Lung (tissue), 12 donors: Measurements from ENCODE around the gene TARBP2. TPM values are rescaled to one million over a fixed set of nuclear protein-coding genes. Genes with fewer than 3 reads are reported as not detected.

ENCODE experiments used
- ATAC-seq: fragments of 200-7000 bp; cut with Tn5 transposase; one replicate; pipeline ENCODE4 v1.9.1; 2020; ENCODE audit warnings: moderate number of reproducible peaks; ENCODE audit not compliant: insufficient read depth, low FRiP score
- DNase-seq, 3 donors: peaks; one replicate each; pipeline ENCODE4 v3.0.0-alpha.2; 2013 to 2017
- H3K27ac ChIP-seq, 2 donors: one replicate each; pipeline ENCODE4 v1.5.1; 2013; ENCODE audit warnings: mild to moderate bottlenecking in 2 of 2, moderate library complexity in 2 of 2, control low read depth in 1 of 2, inconsistent platforms in 1 of 2, low read depth in 1 of 2, low read length in 1 of 2
- H3K27me3 ChIP-seq, 3 donors: one replicate each; pipeline ENCODE4 v1.5.1; 2013; ENCODE audit warnings: low read length in 2 of 3; ENCODE audit not compliant: control insufficient read depth in 3 of 3, insufficient read depth in 3 of 3
- H3K36me3 ChIP-seq, 4 donors: one replicate each; pipeline ENCODE4 v1.5.1; 2013; ENCODE audit warnings: low read length in 4 of 4, mild to moderate bottlenecking in 1 of 4, moderate library complexity in 1 of 4; ENCODE audit not compliant: control insufficient read depth in 4 of 4, insufficient read depth in 4 of 4
- H3K4me1 ChIP-seq, 5 donors: one replicate each; pipeline ENCODE4 v1.5.1; 2013; ENCODE audit warnings: low read length in 5 of 5, mild to moderate bottlenecking in 2 of 5, moderate library complexity in 1 of 5; ENCODE audit not compliant: control insufficient read depth in 5 of 5, insufficient read depth in 5 of 5
- H3K4me3 ChIP-seq: one replicate; pipeline ENCODE4 v1.5.1; 2013; ENCODE audit warnings: mild to moderate bottlenecking, control low read depth, moderate library complexity
- H3K9ac ChIP-seq, 2 donors: one replicate each; pipeline ENCODE4 v1.5.1; 2013; ENCODE audit warnings: low read length in 2 of 2, control low read depth in 1 of 2; ENCODE audit not compliant: insufficient read depth in 1 of 2
- H3K9me3 ChIP-seq, 4 donors: one replicate each; pipeline ENCODE4 v1.5.1; 2013; ENCODE audit warnings: low read length in 3 of 4, mild to moderate bottlenecking in 1 of 4, moderate library complexity in 1 of 4; ENCODE audit not compliant: control insufficient read depth in 4 of 4, insufficient read depth in 3 of 4
- whole genome bisulfite sequencing, 2 donors: extraction: QIAGEN DNeasy Blood & Tissue Kit; methylation state at CpG; one replicate each; pipeline ENCODE4 v1.1.7; 2013; 5-methylcytosine and 5-hydroxymethylcytosine counted together
- polyA plus RNA-seq, 2 donors: library from polyadenylated mRNA; stranded (reverse); fragments of 200-250 nt; gene quantifications; one replicate each; pipeline ENCODE4 v1.2.1, GENCODE V29; 2013
- total RNA-seq, 2 donors: library from RNA; depleted of rRNA in 1 of 2; stranded (reverse); fragments of >200 nt in 1 of 2; gene quantifications; one replicate each; pipeline ENCODE4 v1.2.1, GENCODE V29; 2014 to 2021
- TF ChIP-seq, protein P1 (sequence below): IDR thresholded peaks from 2 replicates; pipeline ENCODE4 v1.5.1; 2012; ENCODE audit warnings: mild to moderate bottlenecking; ENCODE audit errors: control extremely low read depth, extremely low read depth
- donor health status: control.
- donor health status: control.
- donor health status: Bipolar disorder and iron deficiency.
- donor health status: healthy.
- donor health status: DM: yes; HTN: yes; CAD: no.

The TARBP2 gene
- total and polyA plus RNA-seq, 4 donors = 32.2 to 41.3 (median 34.8) TPM

DNA sequence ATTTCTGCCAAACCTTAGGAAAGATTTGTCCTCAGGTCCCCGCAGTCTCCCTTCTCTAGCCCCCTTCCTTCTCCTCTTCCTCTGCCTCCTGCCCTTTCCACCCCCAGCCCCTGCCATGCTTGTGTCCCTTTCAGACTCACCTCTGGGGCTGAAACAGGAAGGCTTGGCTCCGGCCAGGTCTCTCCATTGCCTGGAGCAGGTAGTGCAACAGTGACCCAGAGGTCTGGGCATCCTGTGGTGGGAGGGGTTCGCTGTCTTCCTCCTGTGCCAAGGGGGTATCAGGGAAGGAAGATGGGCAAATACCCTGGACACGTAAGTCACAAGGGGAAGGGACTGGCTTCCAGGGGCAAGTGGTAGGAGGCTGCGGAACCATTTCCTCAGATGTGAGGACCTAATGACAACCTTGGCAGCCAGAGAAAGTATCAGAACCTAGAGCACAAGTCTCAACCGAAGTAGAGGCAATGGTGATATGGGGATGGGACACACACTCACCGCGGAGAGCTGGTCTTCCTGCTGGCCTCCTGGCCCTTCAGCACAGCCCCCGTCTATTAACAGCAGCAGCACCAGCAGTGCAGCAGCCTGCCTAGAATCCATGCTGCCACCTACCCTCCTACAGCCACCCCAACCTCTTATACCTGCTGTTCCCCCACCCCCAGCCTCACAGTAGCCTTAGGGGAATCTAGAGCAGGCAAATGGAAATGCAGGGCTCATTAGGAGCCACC, 6.0 kb downstream of the TARBP2 start, which contains the start of gene NPFF:
TSS of gene NPFF (minus strand) at position 604 of the 722 bp plus-strand sequence. CDS start at position 594, 10 bp downstream.
- no peaks in the 10 kb centered on the region for H3K9me3 ChIP-seq
- 89 to 91% methylated on average over 9 of the region's 9 CpGs for WGBS, 2 donors
- TF ChIP-seq, protein P1, sequence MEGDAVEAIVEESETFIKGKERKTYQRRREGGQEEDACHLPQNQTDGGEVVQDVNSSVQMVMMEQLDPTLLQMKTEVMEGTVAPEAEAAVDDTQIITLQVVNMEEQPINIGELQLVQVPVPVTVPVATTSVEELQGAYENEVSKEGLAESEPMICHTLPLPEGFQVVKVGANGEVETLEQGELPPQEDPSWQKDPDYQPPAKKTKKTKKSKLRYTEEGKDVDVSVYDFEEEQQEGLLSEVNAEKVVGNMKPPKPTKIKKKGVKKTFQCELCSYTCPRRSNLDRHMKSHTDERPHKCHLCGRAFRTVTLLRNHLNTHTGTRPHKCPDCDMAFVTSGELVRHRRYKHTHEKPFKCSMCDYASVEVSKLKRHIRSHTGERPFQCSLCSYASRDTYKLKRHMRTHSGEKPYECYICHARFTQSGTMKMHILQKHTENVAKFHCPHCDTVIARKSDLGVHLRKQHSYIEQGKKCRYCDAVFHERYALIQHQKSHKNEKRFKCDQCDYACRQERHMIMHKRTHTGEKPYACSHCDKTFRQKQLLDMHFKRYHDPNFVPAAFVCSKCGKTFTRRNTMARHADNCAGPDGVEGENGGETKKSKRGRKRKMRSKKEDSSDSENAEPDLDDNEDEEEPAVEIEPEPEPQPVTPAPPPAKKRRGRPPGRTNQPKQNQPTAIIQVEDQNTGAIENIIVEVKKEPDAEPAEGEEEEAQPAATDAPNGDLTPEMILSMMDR = no peak
- H3K4me1 ChIP-seq = peaks cover under 1 to 20% (median 5%) of the 10 kb centered on the region in 5 donors
- H3K9ac ChIP-seq = no peak within 1 kb of the TSS
- H3K36me3 ChIP-seq = peaks cover 7 to 35% (median 19%) of the 10 kb centered on the region in 4 donors
- H3K27ac ChIP-seq = no peak within 1 kb of the TSS
- ATAC-seq = no peak
- DNase-seq = no peak
- H3K4me3 ChIP-seq = no peak within 1 kb of the TSS
- H3K27me3 ChIP-seq = no peaks in the 10 kb centered on the region

DNA sequence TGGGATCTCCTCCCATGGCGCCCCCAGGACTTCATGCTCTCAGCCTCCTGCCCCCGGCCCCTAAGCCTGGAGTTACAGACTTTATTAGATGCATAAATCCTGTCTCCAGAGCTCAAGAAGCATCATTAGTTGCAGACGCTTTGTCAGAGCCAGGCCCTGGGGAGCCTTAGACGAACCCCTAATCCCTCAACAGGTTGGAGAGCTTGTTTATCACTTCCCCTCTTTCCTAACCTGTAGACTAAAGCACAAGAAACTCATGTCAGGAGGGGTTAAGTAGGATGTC, 6.5 kb downstream of the TARBP2 start:
- no peaks in the 10 kb centered on the region for H3K9me3 ChIP-seq
- 91 to 92% methylated on average over 4 of the region's 4 CpGs for WGBS, 2 donors
- TF ChIP-seq, protein P1 = no peak
- no peak overlapping the region for H3K9ac ChIP-seq
- no peak overlapping the region for H3K27ac ChIP-seq
- H3K4me1 ChIP-seq = peaks cover 0 to 15% (median 3%) of the 10 kb centered on the region in 5 donors
- DNase-seq (no peak), ATAC-seq (no peak)
- no peak overlapping the region for H3K4me3 ChIP-seq
- no peaks in the 10 kb centered on the region for H3K27me3 ChIP-seq
- peaks cover 12 to 35% (median 23%) of the 10 kb centered on the region in 4 donors for H3K36me3 ChIP-seq

DNA sequence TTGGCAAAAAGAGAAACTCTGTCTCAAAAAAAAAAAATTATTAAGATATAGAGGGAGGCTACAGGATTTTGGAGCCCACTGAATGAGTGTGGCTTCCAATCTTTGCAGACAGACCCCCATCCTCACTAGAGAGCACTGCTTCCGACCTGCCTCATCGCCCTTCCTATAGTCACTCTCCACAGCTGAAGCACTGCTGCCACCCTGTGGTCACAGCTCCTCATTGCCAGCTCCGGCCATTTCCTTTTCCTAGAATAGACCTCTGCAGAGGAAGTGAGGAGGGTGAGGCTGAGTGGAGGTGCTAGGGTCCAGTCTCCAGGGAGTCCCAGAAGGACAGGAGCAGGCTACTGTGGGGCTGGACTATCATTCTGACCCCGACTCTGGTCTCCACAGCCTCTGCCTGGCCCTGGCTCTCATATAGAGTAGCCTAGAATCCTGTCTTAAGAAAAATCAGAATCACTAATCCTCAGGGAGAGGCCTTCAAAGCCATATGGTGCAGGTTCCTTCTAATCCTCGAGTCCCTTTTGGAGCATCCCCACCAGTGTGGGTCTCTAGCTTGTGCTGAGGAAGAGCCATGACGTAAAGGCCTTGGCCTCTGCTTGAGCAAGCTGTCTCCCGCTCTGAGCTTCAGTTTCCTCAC, 7.6 kb downstream of the TARBP2 start:
- DNase-seq = peak; percentile 88 to 90 (median 88)
- H3K27ac ChIP-seq = peak overlapping the region in 1 of 2 donors; percentile 20
- 21 to 30% methylated on average over 7 of the region's 7 CpGs for WGBS, 2 donors
- peaks cover 16 to 35% (median 29%) of the 10 kb centered on the region in 4 donors for H3K36me3 ChIP-seq
- no peak overlapping the region for H3K9ac ChIP-seq
- TF ChIP-seq, protein P1 = peak; percentile 95
- H3K27me3 ChIP-seq = no peaks in the 10 kb centered on the region
- no peak overlapping the region for H3K4me3 ChIP-seq
- peaks cover 0 to 11% (median 2%) of the 10 kb centered on the region in 5 donors for H3K4me1 ChIP-seq
- ATAC-seq = peak; percentile 78
- H3K9me3 ChIP-seq = no peaks in the 10 kb centered on the region
